Activated naive CD8-positive, alpha-beta T cell treated with anti-CD3 and anti-CD28 coated beads for 36 hours (primary cell): ENCODE measurements around the gene SOCS6. TPM values are rescaled to one million over a fixed set of nuclear protein-coding genes. Genes with fewer than 3 reads are reported as not detected.

Experiments used
- DNase-seq: peaks from one replicate; pipeline ENCODE4 v3.0.0; 2021
- H3K27ac Mint-ChIP-seq: one replicate; pipeline ENCODE4 v1.8.0; 2022; ENCODE audit warnings: mild to moderate bottlenecking, moderate library complexity, mixed read lengths
- H3K27me3 Mint-ChIP-seq: one replicate; pipeline ENCODE4 v1.8.0; 2022; ENCODE audit warnings: mild to moderate bottlenecking, mixed read lengths
- H3K36me3 Mint-ChIP-seq: one replicate; pipeline ENCODE4 v1.8.0; 2021; ENCODE audit warnings: mild to moderate bottlenecking, mixed read lengths
- H3K4me1 Mint-ChIP-seq: one replicate; pipeline ENCODE4 v1.8.0; 2021; ENCODE audit warnings: mixed read lengths
- H3K4me3 Mint-ChIP-seq: one replicate; pipeline ENCODE4 v1.8.0; 2022; ENCODE audit warnings: mild to moderate bottlenecking, moderate library complexity, mixed read lengths
- H3K9me3 Mint-ChIP-seq: one replicate; pipeline ENCODE4 v1.8.0; 2022; ENCODE audit warnings: mixed read lengths
- total RNA-seq, 2 experiments: library from RNA; stranded (reverse); gene quantifications; one replicate each; pipeline ENCODE4 v1.2.3, GENCODE V29; 2021

The SOCS6 gene
- total RNA-seq, 2 experiments from 2014 or later: 2.1 to 2.2 TPM

DNA sequence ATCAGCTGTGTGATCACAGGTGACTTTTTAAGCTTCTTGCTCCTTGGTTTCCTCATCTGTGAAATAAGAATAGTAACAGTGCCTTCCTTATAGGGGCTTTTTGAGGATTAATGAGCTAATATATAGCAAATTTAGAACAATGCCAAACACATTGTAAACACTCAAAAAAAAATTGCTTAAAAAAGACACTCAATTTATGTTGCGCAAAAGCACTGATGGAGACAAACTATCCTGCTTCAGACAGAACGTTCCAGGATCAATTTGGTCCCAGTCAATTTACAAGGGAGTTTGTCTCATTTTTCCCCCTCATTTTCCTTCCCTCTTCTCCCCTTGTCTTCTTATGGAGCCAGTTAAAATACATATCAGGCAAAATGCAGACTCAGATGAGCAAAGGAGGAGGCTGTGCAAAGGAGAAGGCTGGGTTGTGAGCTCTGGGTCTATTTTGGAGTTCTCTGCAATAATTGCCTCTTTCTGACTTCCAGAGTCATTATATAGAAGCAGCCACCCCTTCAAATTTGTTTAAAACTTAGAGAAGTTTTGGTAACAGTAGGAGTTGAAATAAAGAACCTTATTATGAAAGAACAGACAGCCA is 83.7 kb downstream of the SOCS6 start:
- Mint-ChIP-seq H3K27ac (no peak overlapping the region), H3K4me3 (no peak overlapping the region), H3K9me3 (no peaks in the 10 kb centered on the region), H3K36me3 (no peaks in the 10 kb centered on the region), H3K4me1 (no peaks in the 10 kb centered on the region), H3K27me3 (peaks cover 4% of the 10 kb centered on the region)
- DNase-seq: no peak

- no peaks in the 10 kb centered on the region for H3K4me1 Mint-ChIP-seq
- no peak overlapping the region for H3K4me3 Mint-ChIP-seq
- no peaks in the 10 kb centered on the region for H3K36me3 Mint-ChIP-seq
- no peaks in the 10 kb centered on the region for H3K9me3 Mint-ChIP-seq
- no peak overlapping the region for H3K27ac Mint-ChIP-seq
- no peak for DNase-seq
- H3K27me3 Mint-ChIP-seq: no peaks in the 10 kb centered on the region
Measured at GRCh38 chr18:70373042-70373519, 84.2 kb downstream of the SOCS6 start.

- no peaks in the 10 kb centered on the region for H3K36me3 Mint-ChIP-seq
- no peaks in the 10 kb centered on the region for H3K9me3 Mint-ChIP-seq
- H3K4me3 Mint-ChIP-seq: no peak overlapping the region
- H3K27me3 Mint-ChIP-seq: no peaks in the 10 kb centered on the region
- no peak overlapping the region for H3K27ac Mint-ChIP-seq
- DNase-seq: no peak
- no peaks in the 10 kb centered on the region for H3K4me1 Mint-ChIP-seq
Measured at GRCh38 chr18:70374154-70374553, 85.3 kb downstream of the SOCS6 start.

DNA sequence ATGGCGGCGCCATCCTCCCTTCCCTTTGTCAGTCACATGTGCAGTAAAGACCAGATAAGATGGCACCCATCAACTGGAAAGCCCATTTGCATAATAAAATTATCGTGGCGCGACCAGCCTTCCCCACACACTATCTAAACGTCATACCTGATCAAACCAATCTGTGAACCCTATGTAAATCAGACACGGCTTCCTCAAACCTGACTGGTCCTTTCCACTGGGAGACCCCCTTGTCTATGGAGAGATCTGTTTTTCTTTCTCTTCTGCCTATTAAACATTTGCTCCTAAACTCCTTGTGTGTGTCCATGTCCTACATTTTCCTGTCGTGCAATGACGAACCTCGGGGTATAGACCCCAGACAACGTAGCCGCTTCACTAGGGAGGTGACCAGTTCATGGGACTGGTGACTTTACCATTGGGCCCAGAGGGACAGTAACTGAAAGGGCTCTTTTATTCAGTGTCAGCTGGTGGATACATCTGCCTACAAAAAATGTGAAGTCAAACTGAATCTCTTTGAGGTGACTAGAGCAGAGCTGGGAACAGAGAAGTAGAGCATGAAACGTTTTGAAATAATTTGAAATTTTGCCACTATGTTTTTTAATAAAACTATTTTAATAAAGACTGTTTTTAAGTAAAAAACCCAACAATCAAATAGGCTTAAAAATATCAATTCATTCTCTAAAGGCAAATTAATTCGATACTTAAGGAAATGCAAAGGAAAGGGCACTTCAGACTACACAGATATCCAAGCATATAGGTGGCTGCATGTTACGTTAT is 87.5 kb downstream of the SOCS6 start:
- no peaks in the 10 kb centered on the region for H3K4me1 Mint-ChIP-seq
- no peaks in the 10 kb centered on the region for H3K27me3 Mint-ChIP-seq
- H3K4me3 Mint-ChIP-seq: no peak overlapping the region
- no peak overlapping the region for H3K27ac Mint-ChIP-seq
- H3K36me3 Mint-ChIP-seq: no peaks in the 10 kb centered on the region
- no peak for DNase-seq
- no peaks in the 10 kb centered on the region for H3K9me3 Mint-ChIP-seq

DNA sequence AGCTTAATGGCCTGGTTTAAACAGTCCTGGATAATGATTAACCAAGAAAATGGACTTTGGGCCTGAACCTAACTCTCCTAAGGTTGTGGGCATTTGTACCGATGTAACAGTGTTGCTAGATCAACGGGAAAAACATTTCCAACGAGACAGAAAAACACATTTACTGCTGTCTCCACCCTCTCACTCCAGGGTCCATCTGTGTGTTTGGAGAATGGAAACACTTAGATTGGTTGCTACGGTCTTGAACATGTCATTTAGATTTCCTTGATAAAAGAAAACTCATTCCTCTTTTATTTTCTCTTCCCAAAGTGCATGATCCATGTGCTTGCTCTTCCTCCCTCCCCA is 88.0 kb downstream of the SOCS6 start:
- Mint-ChIP-seq H3K36me3 (no peaks in the 10 kb centered on the region), H3K9me3 (no peaks in the 10 kb centered on the region), H3K4me3 (no peak overlapping the region), H3K27me3 (no peaks in the 10 kb centered on the region), H3K4me1 (no peaks in the 10 kb centered on the region), H3K27ac (no peak overlapping the region)
- DNase-seq: no peak

DNA sequence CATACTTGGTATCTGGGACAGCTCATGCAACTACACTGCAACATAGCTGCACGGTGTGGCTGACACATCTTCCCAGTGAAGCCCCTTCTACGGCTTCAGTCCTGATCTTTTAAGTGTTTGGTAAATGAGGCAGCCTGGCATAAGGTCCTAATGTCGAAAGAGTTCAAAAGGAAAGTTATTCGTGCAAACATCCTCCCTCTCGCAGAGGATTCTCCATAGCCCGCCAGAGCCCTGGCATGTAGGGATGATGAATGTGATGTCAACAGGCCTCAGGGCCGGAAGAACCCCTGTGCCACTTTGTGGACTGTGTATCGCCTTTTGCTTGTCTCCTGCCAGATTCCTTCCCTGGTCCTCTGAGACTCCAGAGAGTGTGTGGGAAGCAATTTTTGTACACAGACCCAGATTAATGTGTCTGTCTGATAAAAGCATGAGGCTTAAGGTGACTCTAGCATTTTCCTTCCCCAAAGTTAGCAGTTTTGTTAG is 88.5 kb downstream of the SOCS6 start:
- DNase-seq: no peak
- no peaks in the 10 kb centered on the region for H3K27me3 Mint-ChIP-seq
- H3K9me3 Mint-ChIP-seq: no peaks in the 10 kb centered on the region
- H3K4me1 Mint-ChIP-seq: no peaks in the 10 kb centered on the region
- H3K4me3 Mint-ChIP-seq: no peak overlapping the region
- no peak overlapping the region for H3K27ac Mint-ChIP-seq
- no peaks in the 10 kb centered on the region for H3K36me3 Mint-ChIP-seq

DNA sequence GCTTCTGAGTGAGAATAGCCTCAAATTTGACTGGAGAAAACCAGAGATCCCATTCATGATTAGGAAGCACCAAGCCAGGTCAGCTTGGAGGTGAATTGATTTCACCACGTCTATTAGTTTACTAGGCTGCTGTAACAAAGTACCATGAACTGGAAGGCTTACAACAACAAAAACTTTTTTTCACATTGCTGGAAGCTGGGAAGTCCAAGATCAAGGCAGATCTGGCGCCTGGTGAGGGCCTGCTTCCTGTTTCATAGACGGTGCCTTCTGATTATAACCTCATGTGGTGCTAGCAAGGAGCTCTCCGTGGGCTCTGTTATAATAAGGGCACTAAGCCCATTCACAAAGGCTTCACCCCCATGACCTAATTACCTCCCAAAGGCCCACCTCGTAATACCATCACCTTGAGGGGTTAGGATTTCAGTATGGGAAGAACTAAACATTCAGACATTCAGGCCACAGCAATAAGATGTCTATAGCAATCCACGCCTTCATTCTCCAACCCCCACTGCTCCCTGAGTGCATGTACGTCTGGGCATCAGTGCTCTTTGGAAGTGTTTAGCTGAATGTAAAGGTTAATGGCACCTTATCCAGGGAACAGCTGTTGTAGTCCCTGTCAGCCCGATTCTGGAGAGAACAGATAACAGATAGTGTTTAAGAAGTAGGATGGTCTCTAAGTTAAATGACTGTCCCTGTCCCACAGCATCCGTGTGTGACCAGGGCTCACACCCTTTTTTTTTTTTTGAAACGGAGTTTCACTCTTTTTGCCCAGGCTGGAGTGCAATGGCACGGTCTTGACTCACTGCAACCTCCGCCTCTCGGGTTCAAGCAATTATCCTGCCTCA is 89.2 kb downstream of the SOCS6 start:
- Mint-ChIP-seq H3K4me1 (no peaks in the 10 kb centered on the region), H3K9me3 (no peaks in the 10 kb centered on the region), H3K4me3 (no peak overlapping the region), H3K27ac (no peak overlapping the region), H3K27me3 (no peaks in the 10 kb centered on the region), H3K36me3 (no peaks in the 10 kb centered on the region)
- DNase-seq: no peak

Other genes with a start within 250 kb of the SOCS6 start
- 10 to 100 TPM; 21.5 to 22.5 TPM for gene RTTN, start 83.4 kb upstream of the SOCS6 start, total RNA-seq